H9 (cell line): ENCODE measurements around the gene FADS2. TPM values are rescaled to one million over a fixed set of nuclear protein-coding genes. Genes with fewer than 3 reads are reported as not detected.

Source experiments
- DNase-seq: peaks from one replicate; pipeline ENCODE4 v3.0.0-alpha.2; 2017
- H2AFZ ChIP-seq: one replicate; pipeline ENCODE4 v1.6.1; 2013; ENCODE audit warnings: mild to moderate bottlenecking, low read length, control low read depth, moderate library complexity
- H2AK5ac ChIP-seq: 2 replicates; pipeline ENCODE4 v1.6.1; 2013; ENCODE audit warnings: low read length, control low read depth, mixed read lengths; ENCODE audit not compliant: insufficient read length
- H2BK120ac ChIP-seq: one replicate; pipeline ENCODE4 v1.6.1; 2013; ENCODE audit warnings: low read depth, mild to moderate bottlenecking, low read length, control low read depth, inconsistent platforms; ENCODE audit not compliant: poor library complexity, severe bottlenecking
- H2BK12ac ChIP-seq: 2 replicates; pipeline ENCODE4 v1.6.1; 2013; ENCODE audit warnings: low read length, control low read depth, mixed read lengths, low read depth; ENCODE audit not compliant: insufficient read length
- H2BK15ac ChIP-seq: 2 replicates; pipeline ENCODE4 v1.6.1; 2013; ENCODE audit warnings: low read depth, low read length, control low read depth
- H2BK20ac ChIP-seq: one replicate; pipeline ENCODE4 v1.6.1; 2013; ENCODE audit warnings: low read depth, mild to moderate bottlenecking, low read length, control low read depth, inconsistent platforms; ENCODE audit not compliant: poor library complexity, severe bottlenecking
- H2BK5ac ChIP-seq: 2 replicates; pipeline ENCODE4 v1.6.1; 2013; ENCODE audit warnings: low read length, control low read depth, mixed read lengths; ENCODE audit not compliant: insufficient read length
- H3K14ac ChIP-seq: 2 replicates; pipeline ENCODE4 v1.6.1; 2013; ENCODE audit warnings: low read length, control low read depth; ENCODE audit not compliant: insufficient read depth
- H3K18ac ChIP-seq: 2 replicates; pipeline ENCODE4 v1.6.1; 2013; ENCODE audit warnings: low read depth, mild to moderate bottlenecking, mixed read lengths, low read length, control low read depth; ENCODE audit not compliant: insufficient read length
- H3K23ac ChIP-seq: 2 replicates; pipeline ENCODE4 v1.6.1; 2013; ENCODE audit warnings: low read length, control low read depth, mixed read lengths, low read depth; ENCODE audit not compliant: insufficient read length
- H3K23me2 ChIP-seq: 2 replicates; pipeline ENCODE4 v1.6.1; 2013; ENCODE audit warnings: low read depth, mild to moderate bottlenecking, mixed read lengths, low read length, control low read depth; ENCODE audit not compliant: insufficient read length, poor library complexity, severe bottlenecking
- H3K27ac ChIP-seq: 2 replicates; pipeline ENCODE4 v1.5.1; 2013; ENCODE audit warnings: low read length, control low read depth, mixed read lengths, low read depth; ENCODE audit not compliant: insufficient read length
- H3K27me3 ChIP-seq: 2 replicates; pipeline ENCODE4 v1.6.1; 2013; ENCODE audit warnings: low read length, control low read depth, inconsistent platforms; ENCODE audit not compliant: insufficient read depth
- H3K4ac ChIP-seq: 2 replicates; pipeline ENCODE4 v1.6.1; 2013; ENCODE audit warnings: low read depth, mild to moderate bottlenecking, control low read depth, inconsistent platforms, low read length, moderate library complexity
- H3K4me1 ChIP-seq: 2 replicates; pipeline ENCODE4 v1.6.1; 2013; ENCODE audit warnings: low read length, control low read depth, inconsistent platforms; ENCODE audit not compliant: insufficient read depth
- H3K4me2 ChIP-seq: 2 replicates; pipeline ENCODE4 v1.6.1; 2013; ENCODE audit warnings: low read length, control low read depth, mixed read lengths; ENCODE audit not compliant: insufficient read length, insufficient read depth
- H3K56ac ChIP-seq: 2 replicates; pipeline ENCODE4 v1.6.1; 2013; ENCODE audit warnings: low read depth, mild to moderate bottlenecking, mixed read lengths, low read length, control low read depth; ENCODE audit not compliant: insufficient read length
- H3K79me1 ChIP-seq: 2 replicates; pipeline ENCODE4 v1.6.1; 2013; ENCODE audit warnings: low read depth, mild to moderate bottlenecking, moderate library complexity, low read length, control low read depth, inconsistent platforms; ENCODE audit not compliant: insufficient read depth, poor library complexity, severe bottlenecking
- H3K79me2 ChIP-seq: 2 replicates; pipeline ENCODE4 v1.6.1; 2013; ENCODE audit warnings: low read length, control low read depth, inconsistent platforms; ENCODE audit not compliant: insufficient read depth
- H3K9ac ChIP-seq: 2 replicates; pipeline ENCODE4 v1.6.1; 2013; ENCODE audit warnings: low read length, control low read depth, mixed read lengths; ENCODE audit not compliant: insufficient read length; ENCODE audit errors: extremely low read depth
- H3K9me3 ChIP-seq: one replicate; pipeline ENCODE4 v1.6.1; 2013; ENCODE audit warnings: low read depth, low read length, inconsistent platforms; ENCODE audit not compliant: control insufficient read depth
- H3T11ph ChIP-seq: one replicate; pipeline ENCODE4 v1.6.1; 2013; ENCODE audit warnings: mild to moderate bottlenecking, low read length, control low read depth, inconsistent platforms
- H4K20me1 ChIP-seq: one replicate; pipeline ENCODE4 v1.6.1; 2013; ENCODE audit not compliant: control insufficient read depth, insufficient read length, insufficient read depth
- H4K5ac ChIP-seq: 2 replicates; pipeline ENCODE4 v1.6.1; 2013; ENCODE audit warnings: low read depth, mild to moderate bottlenecking, mixed read lengths, low read length, control low read depth; ENCODE audit not compliant: insufficient read length
- H4K8ac ChIP-seq: replicated peaks from 2 replicates; pipeline ENCODE4 v1.6.1; 2013; ENCODE audit warnings: low read length, control low read depth, mixed read lengths, low read depth; ENCODE audit not compliant: insufficient read length
- H4K91ac ChIP-seq: 2 replicates; pipeline ENCODE4 v1.6.1; 2013; ENCODE audit warnings: low read depth, mild to moderate bottlenecking, moderate library complexity, mixed read lengths, low read length, control low read depth; ENCODE audit not compliant: insufficient read length
- H3K27ac Mint-ChIP-seq, 3 experiments: 2 replicates in 2 of 3; 3 replicates in 1 of 3; pipeline ENCODE4 v1.8.0; 2020 to 2021; ENCODE audit warnings: mixed read lengths in 3 of 3, mild to moderate bottlenecking in 1 of 3, moderate library complexity in 1 of 3
- H3K27me3 Mint-ChIP-seq: 2 replicates; pipeline ENCODE4 v1.8.0; 2021; ENCODE audit warnings: low read depth, mild to moderate bottlenecking, moderate library complexity, mixed read lengths
- H3K36me3 Mint-ChIP-seq, 3 experiments: 2 replicates in 2 of 3; 3 replicates in 1 of 3; pipeline ENCODE4 v1.8.0; 2020 to 2021; ENCODE audit warnings: low read depth in 3 of 3, mixed read lengths in 3 of 3; ENCODE audit not compliant: insufficient read depth in 1 of 3
- H3K4me1 Mint-ChIP-seq, 2 experiments: 2 replicates each; pipeline ENCODE4 v1.8.0; 2020; ENCODE audit warnings: mixed read lengths in 2 of 2
- H3K4me3 Mint-ChIP-seq, 2 experiments: 2 replicates in 1 of 2; 3 replicates in 1 of 2; pipeline ENCODE4 v1.8.0; 2020 to 2021; ENCODE audit warnings: mild to moderate bottlenecking in 2 of 2, mixed read lengths in 2 of 2, moderate library complexity in 1 of 2
- H3K9me3 Mint-ChIP-seq, 2 experiments: 2 replicates in 1 of 2; 3 replicates in 1 of 2; pipeline ENCODE4 v1.8.0; 2020; ENCODE audit warnings: mild to moderate bottlenecking in 2 of 2, mixed read lengths in 2 of 2, moderate library complexity in 1 of 2
- WGBS: extraction: QIAGEN DNeasy Blood & Tissue Kit; methylation state at CpG from one replicate; pipeline ENCODE4 v1.1.7; 2013; ENCODE audit warnings: missing lambda C conversion rate, low lambda C conversion rate, mixed read lengths; ENCODE audit not compliant: insufficient read length; ENCODE audit errors: extremely low coverage; 5-methylcytosine and 5-hydroxymethylcytosine counted together
- total RNA-seq: library from RNA; stranded (reverse); gene quantifications from 2 replicates; pipeline ENCODE4 v1.2.1, GENCODE V29; 2021
- TF ChIP-seq, protein P1 (sequence below): fragments of 200-600 bp; sonication (generic); conservative IDR thresholded peaks from 3 replicates; pipeline ENCODE4 v1.8.0; 2021; ENCODE audit warnings: antibody characterized with exemption, mild to moderate bottlenecking

Gene FADS2
- total RNA-seq, 1 experiment from 2014 or later = 322 TPM

- Histone ChIP-seq H3T11ph (no peak overlapping the region), H3K27me3 (no peaks in the 10 kb centered on the region), H3K4me1 (no peaks in the 10 kb centered on the region), H3K56ac (no peak overlapping the region), H3K14ac (no peak overlapping the region), H3K23me2 (no peaks in the 10 kb centered on the region), H2BK120ac (no peak overlapping the region), H2AK5ac (no peak overlapping the region), H4K91ac (no peak overlapping the region), H3K4me2 (no peak overlapping the region), H3K79me1 (no peaks in the 10 kb centered on the region), H4K8ac (no peak overlapping the region), H3K23ac (no peak overlapping the region), H3K79me2 (no peaks in the 10 kb centered on the region), H2AFZ (no peak overlapping the region), H3K9ac (no peak overlapping the region), H4K20me1 (no peaks in the 10 kb centered on the region), H4K5ac (no peak overlapping the region), H2BK20ac (no peak overlapping the region), H3K9me3 (no peaks in the 10 kb centered on the region), H2BK12ac (no peak overlapping the region), H3K4ac (no peak overlapping the region), H3K27ac (no peak overlapping the region), H2BK5ac (no peak overlapping the region), H3K18ac (no peak overlapping the region), H2BK15ac (no peak overlapping the region)
- peaks cover 36 to 52% (median 50%) of the 10 kb centered on the region in 3 experiments for H3K36me3 Mint-ChIP-seq
- H3K4me3 Mint-ChIP-seq = no peak overlapping the region
- TF ChIP-seq, protein P1, sequence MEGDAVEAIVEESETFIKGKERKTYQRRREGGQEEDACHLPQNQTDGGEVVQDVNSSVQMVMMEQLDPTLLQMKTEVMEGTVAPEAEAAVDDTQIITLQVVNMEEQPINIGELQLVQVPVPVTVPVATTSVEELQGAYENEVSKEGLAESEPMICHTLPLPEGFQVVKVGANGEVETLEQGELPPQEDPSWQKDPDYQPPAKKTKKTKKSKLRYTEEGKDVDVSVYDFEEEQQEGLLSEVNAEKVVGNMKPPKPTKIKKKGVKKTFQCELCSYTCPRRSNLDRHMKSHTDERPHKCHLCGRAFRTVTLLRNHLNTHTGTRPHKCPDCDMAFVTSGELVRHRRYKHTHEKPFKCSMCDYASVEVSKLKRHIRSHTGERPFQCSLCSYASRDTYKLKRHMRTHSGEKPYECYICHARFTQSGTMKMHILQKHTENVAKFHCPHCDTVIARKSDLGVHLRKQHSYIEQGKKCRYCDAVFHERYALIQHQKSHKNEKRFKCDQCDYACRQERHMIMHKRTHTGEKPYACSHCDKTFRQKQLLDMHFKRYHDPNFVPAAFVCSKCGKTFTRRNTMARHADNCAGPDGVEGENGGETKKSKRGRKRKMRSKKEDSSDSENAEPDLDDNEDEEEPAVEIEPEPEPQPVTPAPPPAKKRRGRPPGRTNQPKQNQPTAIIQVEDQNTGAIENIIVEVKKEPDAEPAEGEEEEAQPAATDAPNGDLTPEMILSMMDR = no peak
- DNase-seq = no peak
- H3K4me1 Mint-ChIP-seq = peaks cover 6 to 11% of the 10 kb centered on the region in 2 experiments
- WGBS = no CpG with 5 or more reads among the region's 20 CpGs
- H3K27ac Mint-ChIP-seq = peak overlapping the region in 2 of 3 experiments; percentile 18 to 76; a peak in 2 of 7 replicates
- peaks cover 5% of the 10 kb centered on the region; the same call in 1 of the 2 replicates for H3K27me3 Mint-ChIP-seq
- no peaks in the 10 kb centered on the region for H3K9me3 Mint-ChIP-seq
These were observed 37.0 kb downstream of the FADS2 start for GRCh38 chr11:61864814-61865775.
